Kidney epithelial cell (primary cell): ENCODE measurements around the gene RING1. TPM values are rescaled to one million over a fixed set of nuclear protein-coding genes. Genes with fewer than 3 reads are reported as not detected.

ENCODE experiments used
- DNase-seq: peaks from one replicate; pipeline ENCODE4 v3.0.0-alpha.2; 2010; ENCODE audit warnings: low read depth
- H3K27me3 ChIP-seq: 2 replicates; pipeline ENCODE4 v1.6.0; 2011; ENCODE audit warnings: low read length; ENCODE audit not compliant: control insufficient read depth, insufficient read depth
- H3K36me3 ChIP-seq: 2 replicates; pipeline ENCODE4 v1.5.1; 2011; ENCODE audit warnings: low read length; ENCODE audit not compliant: control insufficient read depth, insufficient read depth
- H3K4me3 ChIP-seq: 2 replicates; pipeline ENCODE4 v1.5.1; 2011; ENCODE audit warnings: low read depth, mild to moderate bottlenecking, control low read depth, low read length
- total RNA-seq: library from RNA; depleted of rRNA; stranded (reverse); fragments of >200 nt; gene quantifications from 2 replicates; pipeline ENCODE4 v1.2.3, GENCODE V29; 2015
- TF ChIP-seq, protein P1 (sequence below): IDR thresholded peaks from 2 replicates; pipeline ENCODE4 v1.5.1; 2011; ENCODE audit warnings: mild to moderate bottlenecking, moderate library complexity, low read length, control low read depth, inconsistent platforms; ENCODE audit not compliant: insufficient read depth, poor library complexity, severe bottlenecking

RING1 gene
- total RNA-seq, 1 donor from 2014 or later: 12.1 TPM

DNA sequence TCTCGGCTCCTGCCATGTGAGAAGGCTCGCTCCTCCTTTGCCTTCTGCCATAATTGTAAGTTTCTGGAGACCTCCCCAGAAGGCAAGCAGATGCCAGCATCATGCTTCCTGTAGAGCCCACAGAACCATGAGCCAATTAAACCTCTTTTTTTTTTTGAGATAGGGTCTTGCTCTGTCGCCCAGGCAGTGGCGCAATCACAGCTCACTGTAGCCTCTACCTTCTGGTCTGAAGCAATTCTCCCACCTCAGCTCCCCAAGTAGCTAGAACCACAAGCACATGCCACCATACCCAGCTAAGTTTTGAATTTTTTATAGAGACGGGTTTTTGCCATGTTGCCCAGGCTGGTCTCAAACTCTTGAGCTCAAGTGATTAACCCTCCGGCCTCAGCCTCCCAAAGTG, 28.6 kb downstream of the RING1 start:
- Histone ChIP-seq H3K4me3 (no peak overlapping the region), H3K27me3 (peaks cover 13% of the 10 kb centered on the region), H3K36me3 (no peaks in the 10 kb centered on the region)
- TF ChIP-seq, protein P1, sequence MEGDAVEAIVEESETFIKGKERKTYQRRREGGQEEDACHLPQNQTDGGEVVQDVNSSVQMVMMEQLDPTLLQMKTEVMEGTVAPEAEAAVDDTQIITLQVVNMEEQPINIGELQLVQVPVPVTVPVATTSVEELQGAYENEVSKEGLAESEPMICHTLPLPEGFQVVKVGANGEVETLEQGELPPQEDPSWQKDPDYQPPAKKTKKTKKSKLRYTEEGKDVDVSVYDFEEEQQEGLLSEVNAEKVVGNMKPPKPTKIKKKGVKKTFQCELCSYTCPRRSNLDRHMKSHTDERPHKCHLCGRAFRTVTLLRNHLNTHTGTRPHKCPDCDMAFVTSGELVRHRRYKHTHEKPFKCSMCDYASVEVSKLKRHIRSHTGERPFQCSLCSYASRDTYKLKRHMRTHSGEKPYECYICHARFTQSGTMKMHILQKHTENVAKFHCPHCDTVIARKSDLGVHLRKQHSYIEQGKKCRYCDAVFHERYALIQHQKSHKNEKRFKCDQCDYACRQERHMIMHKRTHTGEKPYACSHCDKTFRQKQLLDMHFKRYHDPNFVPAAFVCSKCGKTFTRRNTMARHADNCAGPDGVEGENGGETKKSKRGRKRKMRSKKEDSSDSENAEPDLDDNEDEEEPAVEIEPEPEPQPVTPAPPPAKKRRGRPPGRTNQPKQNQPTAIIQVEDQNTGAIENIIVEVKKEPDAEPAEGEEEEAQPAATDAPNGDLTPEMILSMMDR: no peak
- DNase-seq: no peak

DNA sequence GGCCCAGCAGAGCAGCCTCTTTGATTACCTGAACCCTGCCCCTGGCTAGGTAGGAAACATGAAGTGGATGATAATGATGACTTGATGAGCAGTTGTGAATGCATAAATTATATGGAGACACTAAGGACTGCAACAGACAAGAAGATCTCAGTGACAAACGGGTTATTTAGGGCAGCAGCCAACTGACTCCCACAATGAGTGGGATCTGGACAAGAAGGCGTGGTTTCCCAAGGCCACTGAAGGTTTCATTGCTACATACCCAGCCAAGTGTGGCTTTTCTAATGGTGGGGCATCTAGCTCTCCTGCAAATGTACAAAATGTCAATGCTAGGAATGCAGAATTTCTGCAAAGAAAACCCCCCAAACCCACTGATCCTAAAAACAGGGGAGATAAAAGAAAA, 29.4 kb downstream of the RING1 start:
- peaks cover 13% of the 10 kb centered on the region for H3K27me3 ChIP-seq
- DNase-seq: no peak
- TF ChIP-seq, protein P1: no peak
- H3K4me3 ChIP-seq: no peak overlapping the region
- H3K36me3 ChIP-seq: no peaks in the 10 kb centered on the region

DNA sequence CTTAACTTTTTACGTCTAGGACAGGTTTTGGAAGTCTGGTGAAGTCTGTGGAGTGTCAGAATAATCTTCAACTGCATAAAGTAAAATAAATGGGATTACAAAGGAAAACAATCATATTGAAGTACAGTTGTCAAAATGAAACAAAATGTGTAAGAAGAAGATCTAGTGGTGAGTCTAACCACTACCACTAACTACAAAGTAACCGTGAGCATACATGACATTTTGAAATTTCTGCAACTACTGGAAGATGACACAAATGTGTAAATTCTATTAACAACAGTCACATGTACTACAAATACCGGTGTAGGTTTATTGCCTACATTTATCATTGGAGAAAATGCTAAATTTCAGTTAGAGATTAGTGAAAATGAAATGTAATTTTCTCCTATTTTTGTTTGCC, 33.7 kb downstream of the RING1 start:
- Histone ChIP-seq H3K36me3 (no peaks in the 10 kb centered on the region), H3K27me3 (peaks cover 2% of the 10 kb centered on the region), H3K4me3 (no peak overlapping the region)
- TF ChIP-seq, protein P1: no peak
- DNase-seq: no peak

DNA sequence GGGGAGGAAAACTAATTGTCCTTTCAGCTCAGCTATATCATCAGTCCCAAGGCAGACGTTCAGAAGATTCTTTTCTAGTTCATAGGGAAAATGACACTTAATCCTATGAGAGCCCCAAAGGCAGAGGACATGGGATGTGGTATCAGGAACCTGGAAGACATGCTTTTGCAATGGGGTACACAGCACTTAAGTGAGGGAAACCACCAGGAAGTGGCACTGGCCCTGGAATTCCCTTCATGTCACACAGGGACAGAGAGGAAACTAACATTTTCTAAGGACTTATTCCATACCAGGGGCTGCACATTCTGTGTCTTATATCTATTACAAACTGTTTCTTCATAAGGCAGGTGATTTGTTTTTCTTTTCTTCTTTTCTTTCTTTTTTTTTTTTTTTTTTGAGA, 35.2 kb downstream of the RING1 start:
- TF ChIP-seq, protein P1: no peak
- no peak overlapping the region for H3K4me3 ChIP-seq
- no peak for DNase-seq
- H3K27me3 ChIP-seq: peaks cover 2% of the 10 kb centered on the region
- no peaks in the 10 kb centered on the region for H3K36me3 ChIP-seq

DNA sequence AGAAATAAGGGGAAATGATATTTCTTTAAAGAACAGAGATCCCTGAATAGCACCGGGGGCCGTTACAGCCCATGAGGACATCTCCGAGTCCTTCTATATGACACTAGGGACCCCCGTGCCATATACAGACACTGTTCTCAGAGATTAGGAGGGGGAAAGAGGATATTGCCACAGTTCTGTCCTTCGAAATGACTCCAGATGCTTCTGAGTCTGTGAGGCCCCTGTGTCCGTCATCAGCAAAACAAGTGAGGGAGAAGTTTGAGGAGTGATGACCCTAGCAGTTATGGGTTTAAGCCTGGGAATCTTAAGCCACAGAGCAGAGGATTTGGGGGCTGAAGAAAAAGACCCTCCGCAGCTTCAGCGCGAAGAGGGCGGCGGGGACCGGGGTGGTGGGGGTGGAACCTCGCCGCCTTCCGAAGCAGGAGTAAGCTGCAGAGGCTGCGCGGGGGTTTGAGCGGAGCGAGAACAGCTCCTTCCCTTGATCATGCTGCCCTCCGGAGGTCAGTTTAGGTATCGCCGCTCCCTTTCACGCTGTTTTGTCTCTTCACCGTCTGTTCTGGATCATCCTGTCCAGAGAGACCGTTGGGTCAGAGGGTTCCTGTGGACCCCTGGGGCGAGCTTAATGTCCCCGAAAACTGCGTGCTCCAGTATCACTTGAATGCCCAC, 39.8 kb downstream of the RING1 start:
- H3K4me3 ChIP-seq: peak overlapping the region; percentile 34
- peaks cover 2% of the 10 kb centered on the region for H3K27me3 ChIP-seq
- no peak for DNase-seq
- TF ChIP-seq, protein P1: peak; percentile 93
- no peaks in the 10 kb centered on the region for H3K36me3 ChIP-seq

DNA sequence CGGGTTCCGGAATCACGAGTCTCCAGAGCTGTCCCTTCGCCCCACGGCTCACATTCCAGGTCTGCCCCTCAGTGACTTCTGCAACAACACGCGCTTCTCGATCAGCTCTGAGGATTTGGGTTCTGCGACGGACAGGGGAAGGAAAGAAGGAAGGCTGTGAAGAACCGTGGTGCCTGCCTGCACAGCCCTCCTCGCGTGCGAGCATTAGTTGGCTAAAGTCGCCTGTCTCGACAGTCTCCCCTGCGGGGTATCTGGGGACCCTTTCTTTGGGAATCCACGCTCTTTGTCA, 40.3 kb downstream of the RING1 start:
- Histone ChIP-seq H3K36me3 (no peaks in the 10 kb centered on the region), H3K4me3 (peak overlapping the region; percentile 34), H3K27me3 (peaks cover 2% of the 10 kb centered on the region)
- DNase-seq: no peak
- TF ChIP-seq, protein P1: no peak
